Right cardiac atrium (tissue), 5 donors: ENCODE data around the gene PREX1. TPM values are rescaled to one million over a fixed set of nuclear protein-coding genes. Genes with fewer than 3 reads are reported as not detected.

Experiments
- ATAC-seq, 2 donors: fragments of 200-7000 bp; cut with Tn5 transposase; one replicate each; pipeline versions ENCODE4 v1.8.0 to v1.9.1; 2020; ENCODE audit warnings: moderate library complexity in 2 of 2, mild to moderate bottlenecking in 1 of 2
- DNase-seq, 3 donors: peaks; one replicate each; pipeline ENCODE4 v3.0.0-alpha.2; 2020
- H3K27ac ChIP-seq: one replicate; pipeline ENCODE4 v1.5.1; 2013; ENCODE audit warnings: mild to moderate bottlenecking, low read length, control low read depth, moderate library complexity
- H3K27me3 ChIP-seq: one replicate; pipeline ENCODE4 v1.6.1; 2013; ENCODE audit not compliant: control insufficient read depth, insufficient read depth
- H3K4me1 ChIP-seq: one replicate; pipeline ENCODE4 v1.6.1; 2013; ENCODE audit warnings: low read length; ENCODE audit not compliant: control insufficient read depth, insufficient read depth
- H3K4me3 ChIP-seq: one replicate; pipeline ENCODE4 v1.5.1; 2013; ENCODE audit warnings: low read length, control low read depth
- H3K9me3 ChIP-seq: one replicate; pipeline ENCODE4 v1.6.1; 2013; ENCODE audit warnings: low read length; ENCODE audit not compliant: control insufficient read depth
- WGBS: extraction: QIAGEN DNeasy Blood & Tissue Kit; methylation state at CpG from one replicate; pipeline ENCODE4 v1.1.7; 2013; 5-methylcytosine and 5-hydroxymethylcytosine counted together
- intact Hi-C, 4 donors: fragments of 100-400 bp; cut with DNase I; formaldehyde crosslinking; loops; one replicate each; pipeline versions ENCODE4 v1.11.0 to v1.14.0; 2022 to 2023
- polyA plus RNA-seq: library from polyadenylated mRNA; stranded (reverse); fragments of 200-250 nt; gene quantifications from one replicate; pipeline ENCODE4 v1.2.3, GENCODE V29; 2013
- total RNA-seq, 4 donors: library from RNA; stranded (reverse); fragmentation: NEBNext Ultra II Directional; extraction: Animal tissue kit (Norgen Biotek cat#: 25700); gene quantifications; one replicate each; pipeline ENCODE4 v1.2.1, GENCODE V29; 2021
- donor health status: healthy with polysubstance abuse.
- donor health status: DM: no; HTN: yes; CAD: no.
- donor health status: DM: no; HTN: no; CAD: no.
- donor health status: DM: no; HTN: yes; CAD: no; lungs with severe emphysema.
- donor health status: DM: yes; HTN: yes; CAD: no.

The PREX1 gene
- total and polyA plus RNA-seq, 5 donors = 9.0 to 16.2 (median 13.9) TPM

GRCh38 chr20:48613926-48614325 is 213.9 kb downstream of the PREX1 start:
- H3K9me3 ChIP-seq = no peaks in the 10 kb centered on the region
- no peaks in the 10 kb centered on the region for H3K27me3 ChIP-seq
- no peak overlapping the region for H3K27ac ChIP-seq
- intact Hi-C loops = no loop called here
- no peaks in the 10 kb centered on the region for H3K4me1 ChIP-seq
- 61% methylated on average over 4 of the region's 4 CpGs for WGBS
- DNase-seq (no peak), ATAC-seq (no peak)
- H3K4me3 ChIP-seq = no peak overlapping the region

- no peaks in the 10 kb centered on the region for H3K4me1 ChIP-seq
- no peak overlapping the region for H3K27ac ChIP-seq
- H3K9me3 ChIP-seq = no peaks in the 10 kb centered on the region
- H3K27me3 ChIP-seq = no peaks in the 10 kb centered on the region
- 64% methylated on average over 6 of the region's 6 CpGs for WGBS
- ATAC-seq (no peak), DNase-seq (no peak)
- H3K4me3 ChIP-seq = no peak overlapping the region
- intact Hi-C loops = no loop called here
Observed at GRCh38 chr20:48612335-48612734, 215.5 kb downstream of the PREX1 start.

- H3K4me3 ChIP-seq = no peak overlapping the region
- intact Hi-C loops = no loop called here
- ATAC-seq (no peak), DNase-seq (no peak)
- no peak overlapping the region for H3K27ac ChIP-seq
- H3K9me3 ChIP-seq = no peaks in the 10 kb centered on the region
- 74% methylated on average over 4 of the region's 4 CpGs for WGBS
- no peaks in the 10 kb centered on the region for H3K27me3 ChIP-seq
- H3K4me1 ChIP-seq = no peaks in the 10 kb centered on the region
Observed at GRCh38 chr20:48610996-48611395, 216.8 kb downstream of the PREX1 start.

GRCh38 chr20:48609491-48609978 is 218.3 kb downstream of the PREX1 start:
- no peak for ATAC-seq
- Histone ChIP-seq H3K27me3 (no peaks in the 10 kb centered on the region), H3K27ac (no peak overlapping the region), H3K4me3 (no peak overlapping the region), H3K4me1 (no peaks in the 10 kb centered on the region), H3K9me3 (no peaks in the 10 kb centered on the region)
- 61% methylated on average over 5 of the region's 5 CpGs for WGBS
- intact Hi-C loops = no loop called here
- no peak for DNase-seq

- intact Hi-C loops = no loop called here
- DNase-seq (no peak), ATAC-seq (no peak)
- Histone ChIP-seq H3K9me3 (no peaks in the 10 kb centered on the region), H3K4me3 (no peak overlapping the region), H3K27ac (no peak overlapping the region), H3K27me3 (no peaks in the 10 kb centered on the region), H3K4me1 (no peaks in the 10 kb centered on the region)
- 92% methylated on average over 3 of the region's 3 CpGs for WGBS
Observed at GRCh38 chr20:48608756-48609155, 219.0 kb downstream of the PREX1 start.

- 90% methylated on average over 8 of the region's 8 CpGs for WGBS
- no peak overlapping the region for H3K27ac ChIP-seq
- DNase-seq = no peak
- intact Hi-C loops = no loop called here
- no peaks in the 10 kb centered on the region for H3K4me1 ChIP-seq
- ATAC-seq = no peak
- no peaks in the 10 kb centered on the region for H3K27me3 ChIP-seq
- H3K9me3 ChIP-seq = no peaks in the 10 kb centered on the region
- no peak overlapping the region for H3K4me3 ChIP-seq
Observed at GRCh38 chr20:48607544-48607865, 220.3 kb downstream of the PREX1 start.

- ATAC-seq = peak in 1 of 2 donors; percentile 24
- 84% methylated on average over 12 of the region's 12 CpGs for WGBS
Observed at GRCh38 chr20:48606841-48607543, 220.8 kb downstream of the PREX1 start.

GRCh38 chr20:48606172-48606840 is 221.5 kb downstream of the PREX1 start:
- peak in 1 of 2 donors; percentile 10 for ATAC-seq
- peak in 1 of 3 donors; percentile 13 for DNase-seq
- Histone ChIP-seq H3K9me3 (no peaks in the 10 kb centered on the region), H3K4me1 (no peaks in the 10 kb centered on the region), H3K27me3 (no peaks in the 10 kb centered on the region), H3K4me3 (no peak overlapping the region), H3K27ac (no peak overlapping the region)
- intact Hi-C loops = no loop called here
- WGBS = 77% methylated on average over 14 of the region's 14 CpGs

More at GRCh38 chr20:48606841-48607543, 220.8 kb downstream of the PREX1 start:
- Histone ChIP-seq H3K9me3 (no peaks in the 10 kb centered on the region), H3K27me3 (no peaks in the 10 kb centered on the region), H3K4me1 (no peaks in the 10 kb centered on the region), H3K27ac (no peak overlapping the region), H3K4me3 (no peak overlapping the region)
- DNase-seq = peak in 1 of 3 donors; percentile 18
- intact Hi-C loops = no loop called here

- intact Hi-C loops = no loop called here
- ATAC-seq = no peak
- Histone ChIP-seq H3K27ac (no peak overlapping the region), H3K9me3 (no peaks in the 10 kb centered on the region), H3K4me3 (no peak overlapping the region), H3K27me3 (no peaks in the 10 kb centered on the region), H3K4me1 (no peaks in the 10 kb centered on the region)
- DNase-seq = no peak
- WGBS = 73% methylated on average over 17 of the region's 17 CpGs
Observed at GRCh38 chr20:48605364-48606171, 222.2 kb downstream of the PREX1 start.

- DNase-seq = peak in 1 of 3 donors; percentile 9
- H3K4me3 ChIP-seq = no peak overlapping the region
- no peaks in the 10 kb centered on the region for H3K4me1 ChIP-seq
- ATAC-seq = no peak
- H3K9me3 ChIP-seq = no peaks in the 10 kb centered on the region
- intact Hi-C loops = no loop called here
- H3K27me3 ChIP-seq = no peaks in the 10 kb centered on the region
- no peak overlapping the region for H3K27ac ChIP-seq
- WGBS = 84% methylated on average over 7 of the region's 7 CpGs
Observed at GRCh38 chr20:48604936-48605335, 222.9 kb downstream of the PREX1 start.

- no peaks in the 10 kb centered on the region for H3K27me3 ChIP-seq
- WGBS = 94% methylated on average over 9 of the region's 9 CpGs
- ATAC-seq = no peak
- intact Hi-C loops = no loop called here
- no peaks in the 10 kb centered on the region for H3K4me1 ChIP-seq
- peak in 2 of 3 donors; percentile 14 to 26 for DNase-seq
- H3K9me3 ChIP-seq = no peaks in the 10 kb centered on the region
- H3K4me3 ChIP-seq = no peak overlapping the region
- H3K27ac ChIP-seq = no peak overlapping the region
Observed at GRCh38 chr20:48604426-48604825, 223.4 kb downstream of the PREX1 start.
